Stomach (tissue), 9 donors: Measurements from ENCODE around the gene SRP14. TPM values are rescaled to one million over a fixed set of nuclear protein-coding genes. Genes with fewer than 3 reads are reported as not detected.

ENCODE experiments used
- DNase-seq, 2 donors: peaks; one replicate each; pipeline versions ENCODE4 v3.0.0 to v3.0.0-alpha.2; 2013 to 2019
- H3K27ac ChIP-seq, 5 donors: fragments of 200-600 bp in 4 of 5; sonication (generic) in 4 of 5; one replicate each; pipeline ENCODE4 v1.5.1; 2013 to 2019; ENCODE audit warnings: mild to moderate bottlenecking in 1 of 5, moderate library complexity in 1 of 5
- H3K27me3 ChIP-seq, 3 donors: fragments of 200-600 bp; sonication (generic); one replicate each; pipeline ENCODE4 v1.5.1; 2017 to 2019; ENCODE audit warnings: mixed run types in 1 of 3
- H3K36me3 ChIP-seq, 4 donors: fragments of 200-600 bp; sonication (generic); 1 replicate in 3 of 4; 2 replicates in 1 of 4; pipeline ENCODE4 v1.5.1; 2016 to 2019
- H3K4me1 ChIP-seq, 4 donors: fragments of 200-600 bp; sonication (generic); one replicate each; pipeline ENCODE4 v1.5.1; 2016 to 2019
- H3K4me3 ChIP-seq, 4 donors: fragments of 200-600 bp; sonication (generic) in 3 of 4; one replicate each; pipeline ENCODE4 v1.5.1; 2016 to 2019; ENCODE audit warnings: mild to moderate bottlenecking in 1 of 4
- H3K9me3 ChIP-seq, 4 donors: fragments of 200-600 bp; sonication (generic); one replicate each; pipeline ENCODE4 v1.5.1; 2016 to 2019
- CTCF ChIP-seq, 7 experiments: fragments of 450-650 bp in 4 of 7; fragments of 200-600 bp in 3 of 7; sonication (generic) in 3 of 7; IDR thresholded peaks; one replicate each; pipeline ENCODE4 v1.5.1; 2016 to 2019; ENCODE audit warnings: antibody characterized with exemption in 7 of 7, control low read depth in 2 of 7, mild to moderate bottlenecking in 1 of 7
- EP300 ChIP-seq: sonication (generic); formaldehyde crosslinking; IDR thresholded peaks from one replicate; pipeline ENCODE4 v1.6.1; 2017; ENCODE audit warnings: antibody characterized with exemption
- POLR2A ChIP-seq, 4 donors: fragments of 450-650 bp; IDR thresholded peaks; one replicate each; pipeline ENCODE4 v1.6.1; 2016; ENCODE audit warnings: antibody characterized with exemption in 4 of 4, control low read depth in 2 of 4, mild to moderate bottlenecking in 1 of 4, moderate library complexity in 1 of 4
- POLR2AphosphoS5 ChIP-seq, 3 donors: sonication (generic); formaldehyde crosslinking; IDR thresholded peaks; one replicate each; pipeline ENCODE4 v1.6.1; 2016; ENCODE audit warnings: antibody characterized with exemption in 3 of 3
- WGBS, 5 donors: extraction: QIAGEN DNeasy Blood & Tissue Kit in 3 of 5; methylation state at CpG; one replicate each; pipeline versions ENCODE4 v1.1.5 to v1.1.7; 2013 to 2018; 5-methylcytosine and 5-hydroxymethylcytosine counted together
- intact Hi-C: fragments of 100-400 bp; cut with DNase I; formaldehyde crosslinking; loops from one replicate; pipeline ENCODE4 v1.15.1; 2023; ENCODE audit warnings: low total_unique reads
- polyA plus RNA-seq, 3 donors: library from polyadenylated mRNA; stranded (reverse); fragments of 200-250 nt; gene quantifications; one replicate each; pipeline ENCODE4 v1.2.3, GENCODE V29; 2013
- total RNA-seq, 5 donors: library from RNA; depleted of rRNA; stranded (reverse); fragments of >200 nt; gene quantifications; one replicate each; pipeline versions ENCODE4 v1.1.0 to v1.2.3, GENCODE V29; 2014 to 2016
- donor health status: healthy with polysubstance abuse.
- donor health status: Bipolar disorder and iron deficiency.
- donor health status: healthy.

Gene SRP14
- total and polyA plus RNA-seq, 8 donors, result 72.4 to 411 (median 284) TPM

- intact Hi-C loops, result no loop called here
Observed at GRCh38 chr15:40050788-40051470, 11.9 kb upstream of the SRP14 start.

GRCh38 chr15:40048926-40049475 is 10.0 kb upstream of the SRP14 start:
- H3K36me3 ChIP-seq, result no peaks in the 10 kb centered on the region
- no peaks in the 10 kb centered on the region for H3K27me3 ChIP-seq
- intact Hi-C loops, result loop anchor here (5.0 kb wide), 2 partner anchors 63 to 223 kb away; no protein-coding TSS in a partner anchor
- no peak for DNase-seq
- 86 to 95% (median 92%) methylated on average over 3 of the region's 3 CpGs for WGBS, 5 donors
- TF ChIP-seq CTCF (IDR thresholded peaks at IDR 0.05), result no peak
- no peak for TF ChIP-seq POLR2A (IDR thresholded peaks at IDR 0.05)
- TF ChIP-seq EP300, result no peak
- no peak for TF ChIP-seq POLR2AphosphoS5 (IDR thresholded peaks at IDR 0.05)
- H3K4me3 ChIP-seq, result no peak overlapping the region
- no peaks in the 10 kb centered on the region for H3K9me3 ChIP-seq
- peaks cover 15 to 58% (median 44%) of the 10 kb centered on the region in 4 donors for H3K4me1 ChIP-seq
- H3K27ac ChIP-seq, result peak overlapping the region in 3 of 5 donors; percentile 63 to 76 (median 66)

More at GRCh38 chr15:40050788-40051470, 11.9 kb upstream of the SRP14 start:
- H3K27me3 ChIP-seq, result no peaks in the 10 kb centered on the region
- H3K9me3 ChIP-seq, result no peaks in the 10 kb centered on the region
- H3K4me1 ChIP-seq, result peaks cover 31 to 59% (median 48%) of the 10 kb centered on the region in 4 donors
- peak in 1 of 2 donors; percentile 78 for DNase-seq
- no peaks in the 10 kb centered on the region for H3K36me3 ChIP-seq
- TF ChIP-seq POLR2A (IDR thresholded peaks at IDR 0.05), result no peak
- TF ChIP-seq POLR2AphosphoS5 (IDR thresholded peaks at IDR 0.05), result no peak
- no peak for TF ChIP-seq EP300
- TF ChIP-seq CTCF (IDR thresholded peaks at IDR 0.05), result no peak
- H3K4me3 ChIP-seq, result no peak overlapping the region
- no peak overlapping the region for H3K27ac ChIP-seq
- 61 to 73% (median 70%) methylated on average over 12 of the region's 12 CpGs for WGBS, 5 donors

GRCh38 chr15:40048211-40048792 is 9.3 kb upstream of the SRP14 start:
- Histone ChIP-seq H3K4me3 (no peak overlapping the region), H3K27me3 (no peaks in the 10 kb centered on the region), H3K27ac (peak overlapping the region in 4 of 5 donors; percentile 42 to 76 (median 64)), H3K36me3 (no peaks in the 10 kb centered on the region), H3K4me1 (peaks cover 15 to 58% (median 44%) of the 10 kb centered on the region in 4 donors), H3K9me3 (no peaks in the 10 kb centered on the region)
- 54 to 63% (median 60%) methylated on average over 10 of the region's 10 CpGs for WGBS, 5 donors
- intact Hi-C loops, result loop anchor here (5.0 kb wide), 2 partner anchors 64 to 224 kb away; no protein-coding TSS in a partner anchor
- DNase-seq, result peak in 1 of 2 donors; percentile 39
- TF ChIP-seq EP300 (no peak), POLR2A (IDR thresholded peaks at IDR 0.05) (no peak), POLR2AphosphoS5 (IDR thresholded peaks at IDR 0.05) (no peak), CTCF (IDR thresholded peaks at IDR 0.05) (no peak)

- WGBS, 5 donors, result 33 to 73% (median 45%) methylated on average over 7 to 15 of the region's 15 CpGs
- H3K4me3 ChIP-seq, result no peak overlapping the region
- H3K36me3 ChIP-seq, result no peaks in the 10 kb centered on the region
- DNase-seq, result peak; percentile 47 to 83
- intact Hi-C loops, result loop anchor here (5.0 kb wide), 2 partner anchors 65 to 225 kb away; no protein-coding TSS in a partner anchor
- TF ChIP-seq POLR2AphosphoS5 (IDR thresholded peaks at IDR 0.05) (peak in 1 of 3 donors; percentile 33), POLR2A (IDR thresholded peaks at IDR 0.05) (no peak)
- H3K27me3 ChIP-seq, result no peaks in the 10 kb centered on the region
- H3K9me3 ChIP-seq, result no peaks in the 10 kb centered on the region
- H3K4me1 ChIP-seq, result peaks cover 15 to 58% (median 41%) of the 10 kb centered on the region in 4 donors
- peak overlapping the region; percentile 37 to 76 (median 63) for H3K27ac ChIP-seq
Observed at GRCh38 chr15:40047415-40048210, 8.6 kb upstream of the SRP14 start.
